Measurements from ENCODE around the gene CAPS. TPM values are rescaled to one million over a fixed set of nuclear protein-coding genes. Genes with fewer than 3 reads are reported as not detected.
"Not testable (repeated sequence)": the region's sequence is repeated elsewhere in the genome, so short reads cannot be mapped to it uniquely, and the experiment has no call there.

Gene CAPS
- total and polyA plus RNA-seq, 2 experiments from 2014 or later, result 15.5 to 17.8 TPM

GRCh38 chr19:5881543-5882299, 32.3 kb upstream of the CAPS start:
- TF ChIP-seq EZH2phosphoT487 (IDR thresholded peaks at IDR 0.05; ENCODE audit: low read depth, severe bottlenecking, unreplicated experiment) (no peak), CTCF (IDR thresholded peaks at IDR 0.05; ENCODE audit: poor library complexity) (no peak), EZH2 (IDR thresholded peaks at IDR 0.05; ENCODE audit: borderline replicate concordance) (no peak)
- H3K79me2 ChIP-seq, result no peaks in the 10 kb centered on the region
- no peak overlapping the region for H3K4me2 ChIP-seq
- H3K4me1 ChIP-seq (ENCODE audit: insufficient read depth), result peaks cover 15% of the 10 kb centered on the region
- H3K27ac ChIP-seq, result no peak overlapping the region
- H3K4me3 ChIP-seq, result no peak overlapping the region
- no peaks in the 10 kb centered on the region for H3K36me3 ChIP-seq (replicated peaks; ENCODE audit: insufficient read depth, low read depth)
- H3K9me2 ChIP-seq (replicated peaks; ENCODE audit: insufficient read depth), result no peaks in the 10 kb centered on the region
- no peak for DNase-seq (ENCODE audit: low spot score)
- no peak overlapping the region for H2AFZ ChIP-seq
- no peaks in the 10 kb centered on the region for H3K9me3 ChIP-seq (ENCODE audit: low read depth)
- WGBS (ENCODE audit: low lambda C conversion rate, missing lambda C conversion rate), result 72% methylated on average over 19 of the region's 19 CpGs
- H4K20me1 ChIP-seq (ENCODE audit: insufficient read depth, poor library complexity, severe bottlenecking), result no peaks in the 10 kb centered on the region
- no peaks in the 10 kb centered on the region for H3K27me3 ChIP-seq

GRCh38 chr19:5882421-5882968, 31.6 kb upstream of the CAPS start:
- TF ChIP-seq EZH2 (IDR thresholded peaks at IDR 0.05; ENCODE audit: borderline replicate concordance) (no peak), EZH2phosphoT487 (IDR thresholded peaks at IDR 0.05; ENCODE audit: low read depth, severe bottlenecking, unreplicated experiment) (no peak), CTCF (IDR thresholded peaks at IDR 0.05; ENCODE audit: poor library complexity) (no peak)
- Histone ChIP-seq H3K9me2 (replicated peaks; ENCODE audit: insufficient read depth) (no peaks in the 10 kb centered on the region), H3K79me2 (no peaks in the 10 kb centered on the region), H2AFZ (no peak overlapping the region), H3K4me2 (no peak overlapping the region), H3K4me1 (ENCODE audit: insufficient read depth) (peaks cover 15% of the 10 kb centered on the region), H3K27ac (no peak overlapping the region), H4K20me1 (ENCODE audit: insufficient read depth, poor library complexity, severe bottlenecking) (no peaks in the 10 kb centered on the region), H3K9me3 (ENCODE audit: low read depth) (no peaks in the 10 kb centered on the region), H3K27me3 (no peaks in the 10 kb centered on the region), H3K36me3 (replicated peaks; ENCODE audit: insufficient read depth, low read depth) (no peaks in the 10 kb centered on the region), H3K4me3 (no peak overlapping the region)
- WGBS (ENCODE audit: low lambda C conversion rate, missing lambda C conversion rate), result 79% methylated on average over 9 of the region's 9 CpGs
- DNase-seq (ENCODE audit: low spot score), result no peak

GRCh38 chr19:5883157-5883873, 30.7 kb upstream of the CAPS start:
- not testable (repeated sequence) for H3K9me2 ChIP-seq (replicated peaks; ENCODE audit: insufficient read depth); H3K4me3 ChIP-seq; H3K27ac ChIP-seq; H3K79me2 ChIP-seq; H3K27me3 ChIP-seq; H3K36me3 ChIP-seq (replicated peaks; ENCODE audit: insufficient read depth, low read depth); DNase-seq (ENCODE audit: low spot score); H2AFZ ChIP-seq; H4K20me1 ChIP-seq (ENCODE audit: insufficient read depth, poor library complexity, severe bottlenecking); H3K9me3 ChIP-seq (ENCODE audit: low read depth); H3K4me2 ChIP-seq
- H3K4me1 ChIP-seq (ENCODE audit: insufficient read depth), result peaks cover 15% of the 10 kb centered on the region
- WGBS (ENCODE audit: low lambda C conversion rate, missing lambda C conversion rate), result 81% methylated on average over 12 of the region's 13 CpGs

- H3K27me3 ChIP-seq; H3K27ac ChIP-seq; H2AFZ ChIP-seq; H3K4me2 ChIP-seq; H3K4me3 ChIP-seq; H3K9me3 ChIP-seq (ENCODE audit: low read depth); H3K79me2 ChIP-seq; H3K36me3 ChIP-seq (replicated peaks; ENCODE audit: insufficient read depth, low read depth); H4K20me1 ChIP-seq (ENCODE audit: insufficient read depth, poor library complexity, severe bottlenecking); DNase-seq (ENCODE audit: low spot score); H3K9me2 ChIP-seq (replicated peaks; ENCODE audit: insufficient read depth): not testable (repeated sequence)
- 91% methylated on average over 11 of the region's 11 CpGs for WGBS (ENCODE audit: low lambda C conversion rate, missing lambda C conversion rate)
- H3K4me1 ChIP-seq (ENCODE audit: insufficient read depth), result peaks cover 15% of the 10 kb centered on the region
Observed at GRCh38 chr19:5884065-5884811, 29.8 kb upstream of the CAPS start.

Measured in hepatocyte (in vitro differentiated cells).